Endodermal cell (in vitro differentiated cells): ENCODE results near the gene LAPTM5. TPM values are rescaled to one million over a fixed set of nuclear protein-coding genes. Genes with fewer than 3 reads are reported as not detected.
"Not testable (repeated sequence)": the region's sequence is repeated elsewhere in the genome, so short reads cannot be mapped to it uniquely, and the experiment has no call there.

Experiments used
- DNase-seq: peaks from one replicate; pipeline ENCODE4 v3.0.0-alpha.2; 2017
- H3K27ac ChIP-seq: 2 replicates; pipeline ENCODE4 v1.5.1; 2013; ENCODE audit warnings: mild to moderate bottlenecking, low read depth, low read length, moderate library complexity
- H3K27me3 ChIP-seq: 2 replicates; pipeline ENCODE4 v1.6.1; 2013; ENCODE audit warnings: mild to moderate bottlenecking, low read length, moderate library complexity; ENCODE audit not compliant: insufficient read depth, control insufficient read depth, poor library complexity, severe bottlenecking
- H3K36me3 ChIP-seq: 2 replicates; pipeline ENCODE4 v1.7.0; 2013; ENCODE audit warnings: mild to moderate bottlenecking, low read length, moderate library complexity; ENCODE audit not compliant: control insufficient read depth, insufficient read depth
- H3K4me1 ChIP-seq: one replicate; pipeline ENCODE4 v1.7.0; 2013; ENCODE audit warnings: low read length; ENCODE audit not compliant: control insufficient read depth, insufficient read depth
- H3K4me3 ChIP-seq: 2 replicates; pipeline ENCODE4 v1.5.1; 2013; ENCODE audit warnings: mild to moderate bottlenecking, low read length, moderate library complexity
- H3K9ac ChIP-seq: 2 replicates; pipeline ENCODE4 v1.6.1; 2013; ENCODE audit warnings: mild to moderate bottlenecking, low read length, moderate library complexity; ENCODE audit not compliant: poor library complexity, severe bottlenecking; ENCODE audit errors: extremely low read depth
- H3K9me3 ChIP-seq: 2 replicates; pipeline ENCODE4 v1.6.1; 2013; ENCODE audit warnings: mild to moderate bottlenecking, low read length, moderate library complexity; ENCODE audit not compliant: control insufficient read depth
- H3K27ac Mint-ChIP-seq: 2 replicates; pipeline ENCODE4 v1.8.0; 2020; ENCODE audit warnings: mixed read lengths
- H3K27me3 Mint-ChIP-seq: 2 replicates; pipeline ENCODE4 v1.8.0; 2021; ENCODE audit warnings: mild to moderate bottlenecking, mixed read lengths; ENCODE audit not compliant: insufficient read depth
- H3K36me3 Mint-ChIP-seq: 2 replicates; pipeline ENCODE4 v1.8.0; 2020; ENCODE audit warnings: low read depth, mixed read lengths
- H3K4me1 Mint-ChIP-seq: 2 replicates; pipeline ENCODE4 v1.8.0; 2020; ENCODE audit warnings: mixed read lengths
- H3K4me3 Mint-ChIP-seq: 2 replicates; pipeline ENCODE4 v1.8.0; 2020; ENCODE audit warnings: mild to moderate bottlenecking, moderate library complexity, mixed read lengths
- H3K9me3 Mint-ChIP-seq: 2 replicates; pipeline ENCODE4 v1.8.0; 2020; ENCODE audit warnings: mild to moderate bottlenecking, mixed read lengths
- CTCF ChIP-seq: fragments of 200-600 bp; sonication (generic); conservative IDR thresholded peaks from 2 replicates; pipeline ENCODE4 v1.5.0; 2021; ENCODE audit warnings: antibody characterized with exemption, mild to moderate bottlenecking
- WGBS, 2 experiments: methylation state at CpG; one replicate each; pipeline versions ENCODE4 v1.1.5 to v1.1.7; 2013; ENCODE audit warnings: missing lambda C conversion rate in 2 of 2, mixed read lengths in 1 of 2; ENCODE audit not compliant: insufficient coverage in 1 of 2, insufficient read length in 1 of 2; 5-methylcytosine and 5-hydroxymethylcytosine counted together
- total RNA-seq, 2 donors: library from RNA; stranded (reverse); fragmentation: NEBNext Ultra II Directional in 1 of 2; extraction: Animal tissue kit (Norgen Biotek cat#: 25700) in 1 of 2; gene quantifications; 2 replicates in 1 of 2; 3 replicates in 1 of 2; pipeline ENCODE4 v1.2.1, GENCODE V29; 2021

LAPTM5 gene
- total RNA-seq, 2 donors from 2014 or later: not detected

GRCh38 chr1:30770150-30770549, 12.6 kb upstream of the LAPTM5 start:
- no peaks in the 10 kb centered on the region for H3K9me3 Mint-ChIP-seq
- no peak for TF ChIP-seq CTCF
- H3K9ac ChIP-seq: no peak overlapping the region
- no peaks in the 10 kb centered on the region for H3K9me3 ChIP-seq
- no peaks in the 10 kb centered on the region for H3K36me3 Mint-ChIP-seq
- no peak for DNase-seq
- H3K36me3 ChIP-seq: no peaks in the 10 kb centered on the region
- H3K4me3 ChIP-seq: no peak overlapping the region
- no peaks in the 10 kb centered on the region for H3K4me1 ChIP-seq
- H3K27me3 ChIP-seq: no peaks in the 10 kb centered on the region
- H3K4me1 Mint-ChIP-seq: peaks cover 4% of the 10 kb centered on the region
- no peak overlapping the region for H3K27ac ChIP-seq
- H3K4me3 Mint-ChIP-seq: no peak overlapping the region
- no peak overlapping the region for H3K27ac Mint-ChIP-seq
- no peaks in the 10 kb centered on the region for H3K27me3 Mint-ChIP-seq
- 92 to 100% methylated on average over 7 to 10 of the region's 10 CpGs for WGBS, 2 experiments

- Mint-ChIP-seq H3K4me3 (no peak overlapping the region), H3K27ac (peak overlapping the region; percentile 72), H3K9me3 (no peaks in the 10 kb centered on the region), H3K27me3 (no peaks in the 10 kb centered on the region), H3K36me3 (no peaks in the 10 kb centered on the region), H3K4me1 (peaks cover 4% of the 10 kb centered on the region)
- 83 to 91% methylated on average over 8 to 20 of the region's 20 CpGs for WGBS, 2 experiments
- Histone ChIP-seq H3K9me3 (no peaks in the 10 kb centered on the region), H3K4me1 (no peaks in the 10 kb centered on the region), H3K9ac (no peak overlapping the region), H3K4me3 (no peak overlapping the region), H3K27ac (no peak overlapping the region), H3K27me3 (no peaks in the 10 kb centered on the region), H3K36me3 (no peaks in the 10 kb centered on the region)
- DNase-seq: no peak
- TF ChIP-seq CTCF: no peak
These were observed 11.5 kb upstream of the LAPTM5 start for GRCh38 chr1:30768830-30769718.

GRCh38 chr1:30768159-30768829, 10.7 kb upstream of the LAPTM5 start:
- H3K4me3 Mint-ChIP-seq: no peak overlapping the region
- no peak overlapping the region for H3K4me3 ChIP-seq
- no peak for TF ChIP-seq CTCF
- no peaks in the 10 kb centered on the region for H3K36me3 ChIP-seq
- no peak overlapping the region for H3K27ac ChIP-seq
- no peaks in the 10 kb centered on the region for H3K4me1 ChIP-seq
- H3K9me3 Mint-ChIP-seq: no peaks in the 10 kb centered on the region
- H3K27me3 ChIP-seq: no peaks in the 10 kb centered on the region
- H3K9ac ChIP-seq: no peak overlapping the region
- peaks cover 4% of the 10 kb centered on the region for H3K4me1 Mint-ChIP-seq
- no peaks in the 10 kb centered on the region for H3K27me3 Mint-ChIP-seq
- no peaks in the 10 kb centered on the region for H3K36me3 Mint-ChIP-seq
- peak overlapping the region; percentile 72 for H3K27ac Mint-ChIP-seq
- DNase-seq: no peak
- no peaks in the 10 kb centered on the region for H3K9me3 ChIP-seq
- WGBS, 2 experiments: 90% methylated on average over 8 to 9 of the region's 9 CpGs

- not testable (repeated sequence) for H3K36me3 Mint-ChIP-seq, H3K9me3 Mint-ChIP-seq, H3K27me3 Mint-ChIP-seq, H3K36me3 ChIP-seq, H3K27me3 ChIP-seq, DNase-seq, H3K27ac ChIP-seq, H3K4me3 Mint-ChIP-seq, H3K4me1 ChIP-seq, H3K4me3 ChIP-seq, H3K4me1 Mint-ChIP-seq, H3K9me3 ChIP-seq, H3K27ac Mint-ChIP-seq, H3K9ac ChIP-seq
- WGBS, 2 experiments: 84 to 94% methylated on average over 6 to 8 of the region's 8 CpGs
These were observed 9.4 kb upstream of the LAPTM5 start for GRCh38 chr1:30766948-30767347.
